Central memory CD8-positive, alpha-beta T cell (primary cell): ENCODE results near the gene PCBP4.
A peak's percentile ranks its signal among the peaks of the same experiment; 100 is the strongest.

Experiments used
- ATAC-seq: fragments of 150-1000 bp; cut with Tn5 transposase; replicated peaks from 2 replicates; pipeline ENCODE4 v1.10.0; 2022; ENCODE audit warnings: mild to moderate bottlenecking, moderate FRiP score, moderate number of reproducible peaks; ENCODE audit not compliant: poor library complexity, severe bottlenecking; ENCODE audit errors: extremely low read depth
- DNase-seq, 2 donors: peaks; one replicate each; pipeline ENCODE4 v3.0.0; 2021; ENCODE audit warnings: low spot score in 2 of 2
- H3K27ac Mint-ChIP-seq: one replicate; pipeline ENCODE4 v1.8.0; 2022; ENCODE audit warnings: low read depth, mild to moderate bottlenecking, moderate library complexity, mixed read lengths
- H3K27me3 Mint-ChIP-seq: one replicate; pipeline ENCODE4 v1.8.0; 2022; ENCODE audit warnings: mixed read lengths
- H3K36me3 Mint-ChIP-seq: one replicate; pipeline ENCODE4 v1.8.0; 2022; ENCODE audit warnings: mild to moderate bottlenecking, moderate library complexity, mixed read lengths; ENCODE audit not compliant: insufficient read depth
- H3K4me1 Mint-ChIP-seq: one replicate; pipeline ENCODE4 v1.8.0; 2022; ENCODE audit warnings: mixed read lengths
- H3K4me3 Mint-ChIP-seq: one replicate; pipeline ENCODE4 v1.8.0; 2022; ENCODE audit warnings: mild to moderate bottlenecking, moderate library complexity, mixed read lengths
- H3K9me3 Mint-ChIP-seq: one replicate; pipeline ENCODE4 v1.8.0; 2022; ENCODE audit warnings: mixed read lengths

Gene PCBP4

DNA sequence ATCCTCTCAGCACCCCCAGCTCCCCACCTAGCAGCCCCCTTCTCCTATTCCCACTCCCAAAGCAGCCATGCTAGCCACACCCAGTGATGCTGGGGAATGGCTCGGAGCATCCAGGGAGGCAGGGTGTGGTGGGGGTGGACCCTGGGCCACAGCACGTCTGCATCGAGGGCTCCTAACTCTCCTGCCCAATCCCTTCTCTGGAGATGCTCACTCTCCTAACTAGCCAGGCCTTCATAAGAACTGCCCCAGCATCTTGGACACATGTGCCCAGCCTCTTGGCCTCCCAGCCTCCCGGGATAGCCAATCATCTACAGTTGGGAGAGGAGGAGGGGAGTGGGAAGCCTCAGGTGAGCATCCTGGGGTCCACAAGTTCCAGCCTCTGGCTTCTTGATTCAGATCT is 2.7 kb downstream of the PCBP4 start:
- DNase-seq (no peak), ATAC-seq (no peak)
- no peaks in the 10 kb centered on the region for H3K9me3 Mint-ChIP-seq
- H3K4me1 Mint-ChIP-seq, result peaks cover 26% of the 10 kb centered on the region
- no peak overlapping the region for H3K4me3 Mint-ChIP-seq
- no peak overlapping the region for H3K27ac Mint-ChIP-seq
- no peaks in the 10 kb centered on the region for H3K27me3 Mint-ChIP-seq
- peaks cover 3% of the 10 kb centered on the region for H3K36me3 Mint-ChIP-seq

GRCh38 chr3:51963951-51964451 is 3.3 kb downstream of the PCBP4 start:
- Mint-ChIP-seq H3K27ac (no peak overlapping the region), H3K27me3 (no peaks in the 10 kb centered on the region), H3K9me3 (no peaks in the 10 kb centered on the region), H3K4me3 (no peak overlapping the region), H3K4me1 (peaks cover 23% of the 10 kb centered on the region), H3K36me3 (peaks cover 4% of the 10 kb centered on the region)
- no peak for DNase-seq
- ATAC-seq, result no peak

- ATAC-seq (no peak), DNase-seq (no peak)
- H3K27ac Mint-ChIP-seq, result no peak overlapping the region
- H3K27me3 Mint-ChIP-seq, result peaks cover under 1% of the 10 kb centered on the region
- no peak overlapping the region for H3K4me3 Mint-ChIP-seq
- peaks cover 17% of the 10 kb centered on the region for H3K4me1 Mint-ChIP-seq
- peaks cover 4% of the 10 kb centered on the region for H3K36me3 Mint-ChIP-seq
- H3K9me3 Mint-ChIP-seq, result no peaks in the 10 kb centered on the region
These were observed 4.3 kb downstream of the PCBP4 start for GRCh38 chr3:51962854-51963530.

- Mint-ChIP-seq H3K4me3 (no peak overlapping the region), H3K27me3 (peaks cover 8% of the 10 kb centered on the region), H3K4me1 (peaks cover 17% of the 10 kb centered on the region), H3K36me3 (peaks cover 4% of the 10 kb centered on the region), H3K9me3 (no peaks in the 10 kb centered on the region), H3K27ac (no peak overlapping the region)
- DNase-seq, result no peak
- ATAC-seq, result no peak
These were observed 5.4 kb downstream of the PCBP4 start for GRCh38 chr3:51961602-51962569.

GRCh38 chr3:51961011-51961410 is 6.2 kb downstream of the PCBP4 start:
- no peak overlapping the region for H3K4me3 Mint-ChIP-seq
- peaks cover 4% of the 10 kb centered on the region for H3K36me3 Mint-ChIP-seq
- H3K27ac Mint-ChIP-seq, result no peak overlapping the region
- no peaks in the 10 kb centered on the region for H3K9me3 Mint-ChIP-seq
- peaks cover 8% of the 10 kb centered on the region for H3K27me3 Mint-ChIP-seq
- peaks cover 22% of the 10 kb centered on the region for H3K4me1 Mint-ChIP-seq
- no peak for DNase-seq
- ATAC-seq, result no peak

DNA sequence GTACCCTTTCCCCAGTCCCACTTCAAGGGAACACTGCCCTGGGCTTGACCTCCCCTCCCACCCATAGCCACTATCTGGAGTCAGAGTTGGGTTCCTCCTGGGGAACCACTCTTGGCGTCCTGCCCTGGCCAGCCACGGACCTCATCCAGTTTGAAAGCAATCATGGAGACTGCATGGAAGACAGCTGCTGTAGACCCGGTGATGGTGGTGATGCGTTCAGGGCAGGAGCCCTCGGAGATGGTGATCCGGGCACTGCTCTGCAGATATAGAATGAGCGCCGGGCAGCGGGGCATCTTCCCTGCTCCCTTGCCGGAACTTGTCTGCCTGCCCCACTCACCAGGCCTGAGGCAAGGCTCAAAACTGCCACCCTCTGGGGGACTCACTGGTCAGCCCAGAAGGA is 6.9 kb downstream of the PCBP4 start:
- Mint-ChIP-seq H3K4me1 (peaks cover 17% of the 10 kb centered on the region), H3K9me3 (no peaks in the 10 kb centered on the region), H3K36me3 (peaks cover 3% of the 10 kb centered on the region), H3K4me3 (no peak overlapping the region), H3K27me3 (peaks cover 8% of the 10 kb centered on the region), H3K27ac (no peak overlapping the region)
- DNase-seq, result no peak
- ATAC-seq, result no peak

DNA sequence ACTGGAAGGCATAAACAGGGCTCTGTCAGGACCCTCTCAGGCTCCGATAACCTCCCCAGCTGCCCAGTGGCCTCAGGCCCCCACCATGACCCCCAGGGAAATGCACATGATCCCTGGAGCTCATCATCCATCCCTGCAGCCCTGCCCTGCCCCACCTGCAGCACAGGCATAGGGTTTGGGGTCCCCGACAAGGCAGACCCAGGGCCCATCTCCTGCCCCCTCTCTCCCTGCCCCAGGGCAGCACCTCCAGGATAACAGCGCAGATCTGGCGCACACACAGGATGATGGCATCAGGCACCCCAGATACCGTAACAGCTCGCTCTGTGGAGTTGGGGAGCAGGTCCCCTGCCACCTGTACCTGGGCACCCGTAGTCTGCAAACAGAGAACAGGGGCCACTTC is 7.6 kb downstream of the PCBP4 start:
- peaks cover 15% of the 10 kb centered on the region for H3K27me3 Mint-ChIP-seq
- peaks cover 9% of the 10 kb centered on the region for H3K4me1 Mint-ChIP-seq
- ATAC-seq, result no peak

DNA sequence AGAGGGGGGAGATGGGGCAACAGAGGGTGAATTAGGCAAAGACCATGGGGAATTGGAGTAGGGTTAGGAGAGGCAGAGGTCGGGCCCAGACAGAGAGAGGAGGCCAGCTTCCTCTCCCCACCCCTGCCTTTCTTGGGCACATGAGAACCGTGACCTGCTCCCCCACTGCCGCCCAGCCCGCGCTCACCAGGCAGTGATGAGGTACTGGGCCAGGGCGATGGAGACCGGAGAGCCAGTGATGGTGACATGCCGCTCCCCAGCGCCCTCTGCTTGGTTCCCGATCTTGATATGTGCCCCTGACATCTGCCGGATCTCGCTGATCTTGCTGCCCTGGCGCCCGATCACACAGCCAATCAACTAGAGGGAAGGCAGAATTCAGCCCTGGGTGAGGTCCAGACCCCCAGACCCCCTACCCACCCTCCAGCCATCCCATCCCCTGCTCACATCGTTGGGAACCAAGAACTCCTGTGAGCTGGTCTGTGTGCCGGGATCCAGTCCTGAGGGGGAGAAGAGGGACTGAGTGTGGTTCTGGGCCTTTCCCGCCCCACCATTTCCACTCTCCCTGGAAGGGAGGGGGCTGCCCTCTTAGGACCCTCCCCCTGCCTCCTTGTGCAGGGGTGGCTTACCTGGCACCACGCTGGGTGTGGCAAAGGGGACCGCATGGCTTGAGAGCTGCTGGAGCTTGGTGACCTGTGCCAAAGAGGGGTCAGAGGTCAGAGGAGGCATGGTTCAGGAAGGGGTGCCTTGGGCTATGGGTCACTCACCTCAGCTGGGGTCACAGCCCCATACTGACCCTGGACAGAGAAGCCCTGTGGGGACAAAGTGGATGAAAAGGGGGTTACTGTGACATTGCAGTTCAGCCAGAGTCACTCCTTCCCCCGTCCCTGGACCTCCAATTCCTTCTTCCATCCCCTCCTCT is 8.4 kb downstream of the PCBP4 start:
- Mint-ChIP-seq H3K4me1 (peaks cover 5% of the 10 kb centered on the region), H3K4me3 (no peak overlapping the region), H3K9me3 (no peaks in the 10 kb centered on the region), H3K27me3 (peaks cover 22% of the 10 kb centered on the region), H3K27ac (no peak overlapping the region), H3K36me3 (peaks cover 3% of the 10 kb centered on the region)
- no peak for DNase-seq
- no peak for ATAC-seq

More for the DNA sequence above, 7.6 kb downstream of the PCBP4 start:
- Mint-ChIP-seq H3K9me3 (no peaks in the 10 kb centered on the region), H3K4me3 (no peak overlapping the region), H3K36me3 (peaks cover 3% of the 10 kb centered on the region), H3K27ac (no peak overlapping the region)
- DNase-seq, result no peak

GRCh38 chr3:51957520-51958205 is 9.6 kb downstream of the PCBP4 start:
- H3K36me3 Mint-ChIP-seq, result peaks cover 3% of the 10 kb centered on the region
- ATAC-seq (no peak), DNase-seq (no peak)
- H3K27me3 Mint-ChIP-seq, result peaks cover 32% of the 10 kb centered on the region
- no peak overlapping the region for H3K27ac Mint-ChIP-seq
- peaks cover 5% of the 10 kb centered on the region for H3K4me1 Mint-ChIP-seq
- H3K4me3 Mint-ChIP-seq, result no peak overlapping the region
- H3K9me3 Mint-ChIP-seq, result no peaks in the 10 kb centered on the region

DNA sequence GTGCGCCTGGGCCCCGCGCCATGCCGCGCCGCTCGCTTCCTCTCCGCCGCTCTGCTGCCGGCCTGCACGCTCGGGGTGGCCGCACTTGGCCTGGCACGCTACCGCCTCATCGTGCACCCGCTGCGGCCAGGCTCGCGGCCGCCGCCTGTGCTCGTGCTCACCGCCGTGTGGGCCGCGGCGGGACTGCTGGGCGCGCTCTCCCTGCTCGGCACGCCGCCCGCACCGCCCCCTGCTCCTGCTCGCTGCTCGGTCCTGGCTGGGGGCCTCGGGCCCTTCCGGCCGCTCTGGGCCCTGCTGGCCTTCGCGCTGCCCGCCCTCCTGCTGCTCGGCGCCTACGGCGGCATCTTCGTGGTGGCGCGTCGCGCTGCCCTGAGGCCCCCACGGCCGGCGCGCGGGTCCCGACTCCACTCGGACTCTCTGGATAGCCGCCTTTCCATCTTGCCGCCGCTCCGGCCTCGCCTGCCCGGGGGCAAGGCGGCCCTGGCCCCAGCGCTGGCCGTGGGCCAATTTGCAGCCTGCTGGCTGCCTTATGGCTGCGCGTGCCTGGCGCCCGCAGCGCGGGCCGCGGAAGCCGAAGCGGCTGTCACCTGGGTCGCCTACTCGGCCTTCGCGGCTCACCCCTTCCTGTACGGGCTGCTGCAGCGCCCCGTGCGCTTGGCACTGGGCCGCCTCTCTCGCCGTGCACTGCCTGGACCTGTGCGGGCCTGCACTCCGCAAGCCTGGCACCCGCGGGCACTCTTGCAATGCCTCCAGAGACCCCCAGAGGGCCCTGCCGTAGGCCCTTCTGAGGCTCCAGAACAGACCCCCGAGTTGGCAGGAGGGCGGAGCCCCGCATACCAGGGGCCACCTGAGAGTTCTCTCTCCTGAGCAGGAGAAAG is 11.1 kb downstream of the PCBP4 start:
- H3K9me3 Mint-ChIP-seq, result no peaks in the 10 kb centered on the region
- ATAC-seq, result peak; percentile 57
- H3K4me1 Mint-ChIP-seq, result peaks cover 5% of the 10 kb centered on the region
- H3K27ac Mint-ChIP-seq, result no peak overlapping the region
- DNase-seq, result no peak
- peaks cover 32% of the 10 kb centered on the region for H3K27me3 Mint-ChIP-seq
- H3K36me3 Mint-ChIP-seq, result peaks cover 3% of the 10 kb centered on the region
- H3K4me3 Mint-ChIP-seq, result peak overlapping the region; percentile 36
